Nephron (organoid): ENCODE measurements around the gene PARK7.

Experiments
- H3K27ac Mint-ChIP-seq, 3 experiments: 2 replicates each; pipeline ENCODE4 v1.8.0; 2020; ENCODE audit warnings: mixed read lengths in 3 of 3, mild to moderate bottlenecking in 2 of 3, moderate library complexity in 1 of 3
- H3K27me3 Mint-ChIP-seq: 2 replicates; pipeline ENCODE4 v1.8.0; 2021; ENCODE audit warnings: low read depth, mild to moderate bottlenecking, moderate library complexity, mixed read lengths
- H3K36me3 Mint-ChIP-seq: 2 replicates; pipeline ENCODE4 v1.8.0; 2020; ENCODE audit warnings: low read depth, mixed read lengths
- H3K4me1 Mint-ChIP-seq: 2 replicates; pipeline ENCODE4 v1.8.0; 2020; ENCODE audit warnings: mixed read lengths
- H3K4me3 Mint-ChIP-seq, 3 experiments: 2 replicates each; pipeline ENCODE4 v1.8.0; 2020; ENCODE audit warnings: mild to moderate bottlenecking in 3 of 3, mixed read lengths in 3 of 3, moderate library complexity in 2 of 3
- H3K9me3 Mint-ChIP-seq: 2 replicates; pipeline ENCODE4 v1.8.0; 2020; ENCODE audit warnings: mixed read lengths
- CTCF ChIP-seq, 3 experiments: fragments of 200-600 bp; sonication (generic); IDR thresholded peaks; one replicate each; pipeline ENCODE4 v1.5.0; 2021; ENCODE audit warnings: antibody characterized with exemption in 3 of 3; ENCODE audit not compliant: unreplicated experiment in 3 of 3

Gene PARK7

DNA sequence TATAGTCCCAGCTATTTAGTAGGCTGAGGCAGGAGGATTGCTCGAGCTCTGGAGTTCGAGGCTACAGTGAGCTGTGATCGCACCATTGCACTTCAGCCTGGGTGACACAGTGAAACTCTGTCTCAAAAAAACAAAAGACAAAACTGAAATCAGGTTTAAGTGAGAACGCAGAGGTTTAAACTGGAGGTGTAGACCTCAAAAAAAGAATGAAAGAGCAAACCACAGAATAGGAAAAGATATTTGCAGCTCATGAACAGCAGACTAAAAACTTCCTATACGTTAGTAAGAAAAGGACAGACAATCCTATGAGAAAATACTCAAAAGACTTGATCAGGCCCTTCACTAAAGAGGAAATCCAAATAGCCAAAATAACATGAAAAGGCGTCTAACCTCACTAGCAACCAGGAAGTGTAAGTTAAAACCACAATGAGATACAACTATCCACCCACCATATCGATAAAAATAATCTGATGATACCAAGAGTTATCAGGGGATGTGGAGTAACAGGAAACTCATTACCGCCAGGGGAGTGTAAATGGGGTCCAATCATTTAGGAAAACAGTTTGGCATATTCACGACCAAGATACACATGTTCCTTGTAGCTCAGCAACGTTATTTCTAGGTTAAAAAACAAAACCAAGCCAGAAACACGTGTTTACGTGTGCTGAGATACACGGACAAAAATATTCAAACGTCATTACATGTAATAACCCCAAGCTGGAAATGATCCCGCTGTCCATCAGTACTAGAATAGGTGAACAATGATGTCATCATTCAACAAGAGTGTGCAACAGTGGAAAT lies 30.7 kb upstream of the PARK7 start:
- Mint-ChIP-seq H3K4me3 (no peak overlapping the region), H3K9me3 (no peaks in the 10 kb centered on the region), H3K36me3 (no peaks in the 10 kb centered on the region), H3K27me3 (peaks cover 42% of the 10 kb centered on the region), H3K4me1 (no peaks in the 10 kb centered on the region), H3K27ac (no peak overlapping the region)
- no peak for TF ChIP-seq CTCF (IDR thresholded peaks at IDR 0.05; ENCODE audit: unreplicated experiment in 3 of 3)

- Mint-ChIP-seq H3K27me3 (peaks cover 39% of the 10 kb centered on the region), H3K4me3 (no peak overlapping the region), H3K4me1 (no peaks in the 10 kb centered on the region), H3K9me3 (no peaks in the 10 kb centered on the region), H3K36me3 (no peaks in the 10 kb centered on the region), H3K27ac (no peak overlapping the region)
- TF ChIP-seq CTCF (IDR thresholded peaks at IDR 0.05; ENCODE audit: unreplicated experiment in 3 of 3): no peak
Measured at GRCh38 chr1:7931446-7931812, 30.1 kb upstream of the PARK7 start.

- H3K27me3 Mint-ChIP-seq: peaks cover 28% of the 10 kb centered on the region
- H3K36me3 Mint-ChIP-seq: no peaks in the 10 kb centered on the region
- no peaks in the 10 kb centered on the region for H3K4me1 Mint-ChIP-seq
- H3K4me3 Mint-ChIP-seq: no peak overlapping the region
- H3K9me3 Mint-ChIP-seq: no peaks in the 10 kb centered on the region
- no peak overlapping the region for H3K27ac Mint-ChIP-seq
- no peak for TF ChIP-seq CTCF (IDR thresholded peaks at IDR 0.05; ENCODE audit: unreplicated experiment in 3 of 3)
Measured at GRCh38 chr1:7932524-7933138, 28.9 kb upstream of the PARK7 start.

DNA sequence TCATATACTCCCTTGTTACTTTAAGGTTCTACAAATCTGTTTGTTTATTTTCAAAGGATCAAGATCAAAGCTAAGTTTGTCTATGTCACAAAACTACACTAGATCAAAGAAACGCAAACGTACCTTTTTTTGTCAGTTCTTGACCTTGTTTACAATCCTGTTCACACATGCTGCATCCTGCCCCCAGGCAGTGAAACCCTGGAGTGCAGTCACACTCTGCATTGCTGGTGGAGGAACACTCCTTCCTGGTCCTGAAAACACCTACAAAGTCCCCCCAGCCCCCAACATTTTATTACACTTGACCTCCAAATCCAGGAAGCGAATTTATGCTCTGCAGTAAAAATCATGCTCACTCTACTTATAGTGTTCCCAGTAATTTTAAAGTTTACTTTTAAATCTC lies 23.4 kb upstream of the PARK7 start:
- no peak overlapping the region for H3K27ac Mint-ChIP-seq
- TF ChIP-seq CTCF (IDR thresholded peaks at IDR 0.05; ENCODE audit: unreplicated experiment in 3 of 3): no peak
- H3K27me3 Mint-ChIP-seq: peaks cover 60% of the 10 kb centered on the region
- H3K4me3 Mint-ChIP-seq: no peak overlapping the region
- peaks cover 5% of the 10 kb centered on the region for H3K4me1 Mint-ChIP-seq
- no peaks in the 10 kb centered on the region for H3K9me3 Mint-ChIP-seq
- H3K36me3 Mint-ChIP-seq: no peaks in the 10 kb centered on the region

GRCh38 chr1:7940034-7940433 lies 21.5 kb upstream of the PARK7 start:
- peaks cover 8% of the 10 kb centered on the region for H3K4me1 Mint-ChIP-seq

More at GRCh38 chr1:7940034-7940433, 21.5 kb upstream of the PARK7 start:
- no peak for TF ChIP-seq CTCF (IDR thresholded peaks at IDR 0.05; ENCODE audit: unreplicated experiment in 3 of 3)
- Mint-ChIP-seq H3K9me3 (no peaks in the 10 kb centered on the region), H3K4me3 (no peak overlapping the region), H3K36me3 (no peaks in the 10 kb centered on the region), H3K27ac (no peak overlapping the region), H3K27me3 (peaks cover 65% of the 10 kb centered on the region)
